GM18873 (cell line): Measurements from ENCODE around the gene GRIK5.

Experiments used
- ATAC-seq: cut with Tn5 transposase; IDR thresholded peaks from one replicate; pipeline ENCODE4 v1.9.1; 2021; ENCODE audit warnings: mild to moderate bottlenecking, moderate library complexity, moderate number of reproducible peaks; ENCODE audit not compliant: unreplicated experiment, low FRiP score

The GRIK5 gene

GRCh38 chr19:41965106-41965505 is 104.9 kb downstream of the GRIK5 start:
- ATAC-seq, result no peak

- no peak for ATAC-seq
Measured at GRCh38 chr19:41960973-41961372, 109.0 kb downstream of the GRIK5 start.

- peak; percentile 68 for ATAC-seq
Measured at GRCh38 chr19:41959056-41960053, 110.7 kb downstream of the GRIK5 start, which contains the start of gene RABAC1. Gene RABAC1, minus strand, starts transcription at chr19:41959321. Its CDS starts 29 bp downstream, at chr19:41959292.

- no peak for ATAC-seq
Measured at GRCh38 chr19:41958367-41959055, 111.5 kb downstream of the GRIK5 start.

GRCh38 chr19:41957838-41958366 is 112.1 kb downstream of the GRIK5 start:
- no peak for ATAC-seq

- no peak for ATAC-seq
Measured at GRCh38 chr19:41957161-41957837, 112.7 kb downstream of the GRIK5 start.

- no peak for ATAC-seq
Measured at GRCh38 chr19:41956621-41957020, 113.4 kb downstream of the GRIK5 start.

- no peak for ATAC-seq
Measured at GRCh38 chr19:41955521-41955920, 114.5 kb downstream of the GRIK5 start.

- ATAC-seq, result no peak
Measured at GRCh38 chr19:41951686-41952172, 118.3 kb downstream of the GRIK5 start.
